Astrocyte of the hippocampus (primary cell): ENCODE measurements around the gene PLIN5.
"Not testable (repeated sequence)": the region's sequence is repeated elsewhere in the genome, so short reads cannot be mapped to it uniquely, and the experiment has no call there.

Experiments
- DNase-seq: peaks from one replicate; pipeline ENCODE4 v3.0.0; 2011; ENCODE audit warnings: low read depth, low spot score

Gene PLIN5

GRCh38 chr19:4542896-4543841, 8.1 kb upstream of the PLIN5 start:
- DNase-seq, result no peak

- not testable (repeated sequence) for DNase-seq
These were observed 6.8 kb upstream of the PLIN5 start for GRCh38 chr19:4541806-4542145.

DNA sequence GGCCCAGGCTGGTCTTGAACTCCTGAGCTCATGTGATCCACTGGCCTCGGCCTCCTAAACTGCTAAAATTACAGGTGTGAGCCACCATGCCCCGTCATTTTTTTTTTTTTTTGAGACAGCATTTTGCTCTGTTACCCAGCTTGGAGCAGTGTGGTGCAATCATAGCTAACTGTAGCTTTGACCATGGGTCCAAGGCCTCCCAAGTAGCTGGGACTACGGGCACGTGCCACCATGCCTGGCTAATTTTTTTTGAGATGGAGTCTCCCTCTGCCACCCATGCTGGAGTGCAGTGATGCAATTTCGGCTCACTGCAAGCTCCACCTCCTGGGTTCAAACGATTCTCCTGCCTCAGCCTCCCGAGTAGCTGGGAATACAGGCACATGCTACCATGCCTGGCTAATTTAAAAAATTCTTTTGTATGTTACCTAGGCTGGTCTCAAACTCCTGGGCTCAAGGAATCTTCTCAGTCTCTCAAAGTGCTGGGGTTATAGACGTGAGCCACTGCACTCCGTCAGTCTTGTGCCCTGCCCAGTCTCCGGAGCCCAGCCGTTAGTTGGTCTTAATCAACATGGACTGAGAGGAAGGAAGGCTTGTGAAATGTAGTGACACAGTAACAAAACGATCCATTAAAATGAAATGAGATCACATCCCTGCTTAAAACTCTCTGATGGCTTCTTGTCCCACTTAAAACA, 6.2 kb upstream of the PLIN5 start:
- DNase-seq, result no peak

- no peak for DNase-seq
These were observed 4.9 kb upstream of the PLIN5 start, which contains the start of gene LRG1 for GRCh38 chr19:4539693-4540581. LRG1 (minus strand) TSS chr19:4540036; CDS start chr19:4540013, 23 bp downstream.

- no peak for DNase-seq
These were observed 4.2 kb upstream of the PLIN5 start for GRCh38 chr19:4539169-4539692.

DNA sequence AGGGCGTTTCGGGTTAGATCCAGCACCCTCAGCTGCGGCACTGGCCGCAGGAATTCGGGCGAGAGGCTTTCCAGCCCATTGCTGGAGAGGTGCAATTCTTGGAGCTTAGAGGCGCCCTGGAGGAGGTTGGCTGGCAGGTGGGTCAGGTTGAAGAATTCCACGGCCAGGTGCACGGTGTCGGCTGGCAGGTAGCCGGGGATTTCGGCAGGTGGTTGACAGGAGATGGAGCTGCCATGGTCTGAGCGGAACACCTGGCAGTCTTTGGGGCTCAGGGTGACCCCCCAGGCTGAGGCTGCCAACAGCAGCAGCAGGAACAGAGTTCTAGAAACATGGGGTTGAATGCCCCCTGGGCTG, 3.6 kb upstream of the PLIN5 start:
- no peak for DNase-seq

DNA sequence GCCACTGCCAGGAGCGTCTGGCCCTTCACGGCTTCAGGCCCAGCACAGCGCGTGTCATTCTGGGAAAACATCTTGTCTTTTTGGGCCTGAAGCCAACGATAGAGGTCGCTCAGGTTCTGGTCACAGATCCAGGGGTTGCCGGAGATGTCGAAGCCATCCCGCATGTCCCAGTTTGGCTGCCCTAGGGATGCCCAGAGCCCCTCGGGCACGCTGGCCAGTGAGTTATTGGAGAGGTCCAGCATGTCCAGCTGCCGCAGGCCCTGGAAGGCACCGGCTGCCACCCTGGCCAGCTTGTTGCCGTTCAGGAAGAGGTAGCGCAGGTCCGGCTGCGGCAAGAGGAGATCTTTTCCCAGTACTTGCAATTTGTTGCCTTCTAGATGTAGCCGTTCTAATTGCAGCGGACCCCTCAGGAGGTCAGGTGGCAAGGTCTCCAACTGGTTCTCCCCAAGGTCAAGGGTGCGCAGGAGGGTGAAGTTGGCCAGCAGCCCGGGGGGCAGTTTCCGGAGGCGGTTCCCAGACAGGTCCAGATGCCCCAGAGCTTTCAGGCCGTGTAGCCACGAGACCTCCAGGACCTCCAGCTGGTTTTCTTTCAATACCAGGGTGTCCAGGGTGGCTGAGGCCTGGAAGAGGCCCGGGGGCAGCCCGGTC, 3.1 kb upstream of the PLIN5 start:
- DNase-seq, result no peak

- no peak for DNase-seq
These were observed 1.8 kb upstream of the PLIN5 start for GRCh38 chr19:4536798-4537197.

- DNase-seq, result no peak
These were observed 1.1 kb downstream of the PLIN5 start for GRCh38 chr19:4533835-4534424.

- no peak for DNase-seq
These were observed 1.7 kb downstream of the PLIN5 start for GRCh38 chr19:4533334-4533733.

DNA sequence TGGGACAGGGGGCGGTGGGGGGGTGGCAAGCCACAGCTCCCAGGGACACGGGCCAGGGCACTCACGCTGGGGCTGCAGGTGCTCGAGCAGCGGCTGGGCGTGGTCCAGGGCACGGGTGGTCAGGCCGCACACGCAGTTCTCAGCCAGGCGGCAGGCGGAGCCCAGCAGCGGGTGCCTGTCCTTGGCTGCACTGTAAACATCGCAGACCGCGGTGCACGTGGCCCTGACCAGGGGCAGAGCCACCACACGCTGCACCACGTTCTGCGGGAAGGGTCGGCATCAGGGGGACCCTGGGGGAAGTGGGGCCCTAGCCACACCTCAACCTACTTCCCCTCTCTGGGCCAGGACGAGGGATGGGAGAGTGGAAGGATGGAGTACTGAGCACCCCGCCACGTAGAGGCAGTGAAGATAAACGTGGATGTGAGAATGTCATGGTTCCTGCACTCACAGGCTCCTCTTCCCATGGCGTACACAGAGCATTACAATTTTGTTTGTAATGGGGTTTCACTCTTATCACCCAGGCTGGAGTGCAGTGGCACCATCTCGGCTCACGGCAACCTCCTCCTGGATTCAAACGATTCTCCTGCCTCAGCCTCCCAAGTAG, 3.4 kb downstream of the PLIN5 start:
- DNase-seq, result no peak

DNA sequence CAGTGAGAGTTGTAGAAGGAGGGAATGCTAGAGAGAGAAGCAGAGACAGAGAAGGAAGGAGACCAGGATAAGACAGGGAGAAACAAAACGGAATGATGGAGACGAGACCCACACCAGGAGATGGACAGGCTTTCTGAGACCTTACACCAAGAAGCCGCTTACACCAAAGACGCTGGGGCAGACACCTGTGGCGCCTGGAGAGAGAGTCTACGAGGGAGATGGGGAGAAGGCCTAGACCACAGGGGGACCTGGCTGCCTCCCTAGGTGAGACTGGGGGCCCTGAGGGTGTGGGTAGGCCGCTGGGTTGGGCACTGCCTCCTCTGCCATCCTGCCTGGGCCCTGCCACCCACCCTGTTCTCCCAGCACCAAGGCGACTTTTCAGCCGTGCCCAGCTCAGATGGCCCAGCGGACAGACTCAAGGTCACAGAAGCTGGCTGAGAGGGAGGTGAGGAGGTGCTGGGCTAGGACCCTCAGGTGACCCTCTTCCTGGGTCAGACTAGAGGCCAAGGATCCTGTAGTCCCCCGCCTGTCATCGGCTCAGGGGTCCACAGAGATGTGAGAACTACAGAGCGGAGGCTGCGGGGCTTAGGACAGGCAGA, 5.0 kb downstream of the PLIN5 start:
- DNase-seq, result no peak

DNA sequence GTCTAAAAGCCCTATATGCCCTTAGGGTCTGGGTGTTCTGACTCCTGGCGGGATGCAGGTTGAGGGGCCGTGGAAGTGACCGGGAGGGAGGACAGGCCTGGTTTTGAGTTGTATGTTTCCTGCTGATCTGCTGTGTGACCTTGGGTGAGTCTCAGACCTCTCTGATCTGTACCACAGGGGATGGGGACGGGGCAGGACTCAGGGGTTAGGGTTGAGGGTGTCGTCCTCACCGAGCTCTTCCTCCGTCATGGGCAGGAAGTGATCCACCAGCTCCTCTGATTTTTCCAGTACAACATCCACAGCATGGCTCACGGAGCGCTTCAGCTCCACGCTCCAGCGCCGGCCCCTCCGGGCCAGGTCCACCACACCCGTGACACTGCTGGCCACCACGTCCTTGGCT, 6.2 kb downstream of the PLIN5 start:
- no peak for DNase-seq

DNA sequence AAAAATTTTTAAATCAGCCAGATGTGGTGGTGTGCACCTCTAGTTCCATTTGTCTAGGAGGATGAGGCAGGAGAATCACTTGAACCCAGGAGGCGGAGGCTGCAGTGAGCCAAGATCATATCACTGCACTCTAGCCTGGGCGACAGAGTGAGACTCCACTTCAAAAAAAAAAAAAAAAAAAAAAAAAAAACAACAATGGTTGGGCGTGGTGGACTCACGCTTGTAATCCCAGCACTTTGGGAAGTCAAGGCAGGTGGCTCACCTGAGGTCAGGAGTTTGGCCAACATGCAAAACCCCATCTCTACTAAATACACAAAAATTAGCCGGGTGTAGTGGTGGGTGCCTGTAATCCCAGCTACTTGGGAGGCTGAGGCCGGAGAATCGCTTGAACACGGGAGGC, 7.6 kb downstream of the PLIN5 start:
- DNase-seq, result not testable (repeated sequence)

DNA sequence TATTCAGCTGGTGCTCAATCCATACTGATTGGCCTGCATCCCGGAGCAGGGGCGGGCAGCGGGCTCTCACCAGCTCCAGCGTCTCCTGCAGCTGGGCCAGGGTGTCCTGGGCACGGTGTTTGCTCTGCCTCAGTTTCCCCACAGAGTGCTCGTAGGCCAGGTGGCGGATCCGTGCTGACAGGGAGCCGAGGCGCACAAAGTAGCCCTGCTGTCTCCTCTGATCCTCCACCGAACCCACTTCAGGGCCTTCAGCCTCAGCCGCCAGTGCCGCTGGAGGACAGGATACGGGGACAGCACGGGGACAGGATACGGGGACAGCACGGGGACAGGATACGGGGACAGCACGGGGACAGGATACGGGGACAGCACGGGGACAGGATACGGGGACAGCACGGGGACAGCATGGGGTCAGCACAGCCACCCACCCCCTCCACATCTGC, 9.4 kb downstream of the PLIN5 start:
- DNase-seq, result no peak

GRCh38 chr19:4524808-4525562, 10.0 kb downstream of the PLIN5 start:
- DNase-seq, result peak; percentile 42

- peak; percentile 39 for DNase-seq
These were observed 11.5 kb downstream of the PLIN5 start for GRCh38 chr19:4523306-4524110.

- no peak for DNase-seq
These were observed 12.6 kb downstream of the PLIN5 start for GRCh38 chr19:4522291-4523002.
